T-helper 1 cell treated with Interleukin-12 subunit alpha and Interleukin-12 subunit beta and Interleukin-4 antibody, amounts not matched to agents 30 μg/mL and 1 μg/mL, for 36 hours (primary cell): ENCODE data around the gene C2CD3.

Experiments
- H3K27ac Mint-ChIP-seq: one replicate; pipeline ENCODE4 v1.8.0; 2021; ENCODE audit warnings: mild to moderate bottlenecking, mixed read lengths
- H3K27me3 Mint-ChIP-seq: one replicate; pipeline ENCODE4 v1.8.0; 2021; ENCODE audit warnings: low read depth, mixed read lengths
- H3K36me3 Mint-ChIP-seq: one replicate; pipeline ENCODE4 v1.8.0; 2021; ENCODE audit warnings: low read depth, mixed read lengths
- H3K4me1 Mint-ChIP-seq: one replicate; pipeline ENCODE4 v1.8.0; 2021; ENCODE audit warnings: low read depth, mixed read lengths
- H3K4me3 Mint-ChIP-seq: one replicate; pipeline ENCODE4 v1.8.0; 2021; ENCODE audit warnings: mild to moderate bottlenecking, moderate library complexity, mixed read lengths
- H3K9me3 Mint-ChIP-seq: one replicate; pipeline ENCODE4 v1.8.0; 2021; ENCODE audit warnings: mixed read lengths

Gene C2CD3

GRCh38 chr11:74006743-74007304 is 164.0 kb downstream of the C2CD3 start:
- no peaks in the 10 kb centered on the region for H3K27me3 Mint-ChIP-seq
- H3K9me3 Mint-ChIP-seq = no peaks in the 10 kb centered on the region
- H3K36me3 Mint-ChIP-seq = peaks cover 24% of the 10 kb centered on the region
- H3K4me1 Mint-ChIP-seq = peaks cover 73% of the 10 kb centered on the region
- no peak overlapping the region for H3K4me3 Mint-ChIP-seq
- H3K27ac Mint-ChIP-seq = peak overlapping the region; percentile 71

- Mint-ChIP-seq H3K9me3 (no peaks in the 10 kb centered on the region), H3K4me3 (no peak overlapping the region), H3K4me1 (peaks cover 64% of the 10 kb centered on the region), H3K27ac (peak overlapping the region; percentile 93), H3K36me3 (peaks cover 30% of the 10 kb centered on the region), H3K27me3 (no peaks in the 10 kb centered on the region)
These were observed 164.9 kb downstream of the C2CD3 start for GRCh38 chr11:74005721-74006517.

GRCh38 chr11:74004759-74005615 is 165.8 kb downstream of the C2CD3 start:
- Mint-ChIP-seq H3K27me3 (no peaks in the 10 kb centered on the region), H3K9me3 (no peaks in the 10 kb centered on the region), H3K36me3 (peaks cover 31% of the 10 kb centered on the region), H3K4me1 (peaks cover 60% of the 10 kb centered on the region), H3K4me3 (peak overlapping the region; percentile 77), H3K27ac (peak overlapping the region; percentile 93)

GRCh38 chr11:74004046-74004695 is 166.6 kb downstream of the C2CD3 start:
- H3K9me3 Mint-ChIP-seq = no peaks in the 10 kb centered on the region
- peaks cover 62% of the 10 kb centered on the region for H3K4me1 Mint-ChIP-seq
- H3K36me3 Mint-ChIP-seq = peaks cover 31% of the 10 kb centered on the region
- no peaks in the 10 kb centered on the region for H3K27me3 Mint-ChIP-seq
- H3K27ac Mint-ChIP-seq = peak overlapping the region; percentile 93
- H3K4me3 Mint-ChIP-seq = no peak overlapping the region

GRCh38 chr11:74002832-74003231 is 168.0 kb downstream of the C2CD3 start:
- Mint-ChIP-seq H3K36me3 (peaks cover 31% of the 10 kb centered on the region), H3K27me3 (no peaks in the 10 kb centered on the region), H3K4me3 (no peak overlapping the region), H3K4me1 (peaks cover 58% of the 10 kb centered on the region), H3K27ac (peak overlapping the region; percentile 5), H3K9me3 (no peaks in the 10 kb centered on the region)

GRCh38 chr11:74001822-74002286 is 168.9 kb downstream of the C2CD3 start:
- peaks cover 34% of the 10 kb centered on the region for H3K36me3 Mint-ChIP-seq
- H3K27ac Mint-ChIP-seq = peak overlapping the region; percentile 55
- no peaks in the 10 kb centered on the region for H3K27me3 Mint-ChIP-seq
- no peak overlapping the region for H3K4me3 Mint-ChIP-seq
- H3K4me1 Mint-ChIP-seq = peaks cover 64% of the 10 kb centered on the region
- H3K9me3 Mint-ChIP-seq = no peaks in the 10 kb centered on the region

GRCh38 chr11:74000307-74001133 is 170.3 kb downstream of the C2CD3 start:
- Mint-ChIP-seq H3K27ac (peak overlapping the region; percentile 9), H3K27me3 (no peaks in the 10 kb centered on the region), H3K4me3 (no peak overlapping the region), H3K4me1 (peaks cover 63% of the 10 kb centered on the region), H3K9me3 (no peaks in the 10 kb centered on the region), H3K36me3 (peaks cover 34% of the 10 kb centered on the region)

- Mint-ChIP-seq H3K4me1 (peaks cover 63% of the 10 kb centered on the region), H3K36me3 (peaks cover 31% of the 10 kb centered on the region), H3K27ac (peak overlapping the region; percentile 27), H3K4me3 (no peak overlapping the region), H3K9me3 (no peaks in the 10 kb centered on the region), H3K27me3 (no peaks in the 10 kb centered on the region)
These were observed 171.1 kb downstream of the C2CD3 start for GRCh38 chr11:73999581-74000306.

GRCh38 chr11:73998846-73999575 is 171.8 kb downstream of the C2CD3 start:
- Mint-ChIP-seq H3K27me3 (no peaks in the 10 kb centered on the region), H3K27ac (peak overlapping the region; percentile 3), H3K36me3 (peaks cover 31% of the 10 kb centered on the region), H3K4me3 (no peak overlapping the region), H3K4me1 (peaks cover 60% of the 10 kb centered on the region), H3K9me3 (no peaks in the 10 kb centered on the region)

GRCh38 chr11:73997120-73997770 is 173.6 kb downstream of the C2CD3 start:
- H3K27me3 Mint-ChIP-seq = no peaks in the 10 kb centered on the region
- H3K9me3 Mint-ChIP-seq = no peaks in the 10 kb centered on the region
- peak overlapping the region; percentile 83 for H3K27ac Mint-ChIP-seq
- no peak overlapping the region for H3K4me3 Mint-ChIP-seq
- H3K36me3 Mint-ChIP-seq = peaks cover 16% of the 10 kb centered on the region
- H3K4me1 Mint-ChIP-seq = peaks cover 51% of the 10 kb centered on the region

GRCh38 chr11:73996161-73996747 is 174.5 kb downstream of the C2CD3 start:
- H3K4me1 Mint-ChIP-seq = peaks cover 53% of the 10 kb centered on the region
- peak overlapping the region; percentile 79 for H3K4me3 Mint-ChIP-seq
- peaks cover 11% of the 10 kb centered on the region for H3K36me3 Mint-ChIP-seq
- H3K27ac Mint-ChIP-seq = peak overlapping the region; percentile 100
- H3K27me3 Mint-ChIP-seq = no peaks in the 10 kb centered on the region
- H3K9me3 Mint-ChIP-seq = no peaks in the 10 kb centered on the region

- Mint-ChIP-seq H3K27ac (peak overlapping the region; percentile 100), H3K9me3 (no peaks in the 10 kb centered on the region), H3K27me3 (no peaks in the 10 kb centered on the region), H3K4me1 (peaks cover 53% of the 10 kb centered on the region), H3K4me3 (peak overlapping the region; percentile 79), H3K36me3 (peaks cover 6% of the 10 kb centered on the region)
These were observed 175.1 kb downstream of the C2CD3 start for GRCh38 chr11:73995731-73996130.
